ENCODE results near the gene LDLRAD4.

DNA sequence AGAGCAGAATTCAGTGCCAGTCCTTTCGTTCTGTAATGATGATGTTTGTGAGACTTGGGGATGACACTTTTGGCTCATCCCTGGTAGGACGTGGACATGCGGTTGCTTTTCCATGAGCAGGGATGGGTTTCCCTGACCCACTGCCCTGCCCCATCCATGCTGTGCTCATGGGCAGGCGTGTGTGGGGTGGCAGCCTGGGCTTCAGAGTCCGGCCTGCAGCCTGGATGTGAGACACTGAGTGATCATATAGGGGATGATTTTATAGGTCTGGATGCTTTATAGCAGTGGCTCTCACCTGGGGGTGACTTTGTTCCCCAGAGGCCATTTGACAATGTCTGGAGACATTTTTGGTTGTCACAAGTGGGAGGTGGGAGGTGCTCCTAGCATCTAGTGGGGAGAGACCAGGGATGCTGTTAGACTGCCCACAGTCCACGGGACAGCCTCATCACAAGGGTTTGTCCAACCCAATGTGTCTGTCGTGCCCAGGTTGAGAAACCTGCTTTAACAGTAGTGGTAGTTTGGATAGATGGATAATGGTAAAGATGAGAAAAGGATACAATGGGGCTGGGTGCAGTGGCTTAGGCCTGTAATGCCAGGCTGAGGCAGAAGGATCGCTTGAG is 38.9 kb downstream of the LDLRAD4 start:
- TF ChIP-seq, protein P1, sequence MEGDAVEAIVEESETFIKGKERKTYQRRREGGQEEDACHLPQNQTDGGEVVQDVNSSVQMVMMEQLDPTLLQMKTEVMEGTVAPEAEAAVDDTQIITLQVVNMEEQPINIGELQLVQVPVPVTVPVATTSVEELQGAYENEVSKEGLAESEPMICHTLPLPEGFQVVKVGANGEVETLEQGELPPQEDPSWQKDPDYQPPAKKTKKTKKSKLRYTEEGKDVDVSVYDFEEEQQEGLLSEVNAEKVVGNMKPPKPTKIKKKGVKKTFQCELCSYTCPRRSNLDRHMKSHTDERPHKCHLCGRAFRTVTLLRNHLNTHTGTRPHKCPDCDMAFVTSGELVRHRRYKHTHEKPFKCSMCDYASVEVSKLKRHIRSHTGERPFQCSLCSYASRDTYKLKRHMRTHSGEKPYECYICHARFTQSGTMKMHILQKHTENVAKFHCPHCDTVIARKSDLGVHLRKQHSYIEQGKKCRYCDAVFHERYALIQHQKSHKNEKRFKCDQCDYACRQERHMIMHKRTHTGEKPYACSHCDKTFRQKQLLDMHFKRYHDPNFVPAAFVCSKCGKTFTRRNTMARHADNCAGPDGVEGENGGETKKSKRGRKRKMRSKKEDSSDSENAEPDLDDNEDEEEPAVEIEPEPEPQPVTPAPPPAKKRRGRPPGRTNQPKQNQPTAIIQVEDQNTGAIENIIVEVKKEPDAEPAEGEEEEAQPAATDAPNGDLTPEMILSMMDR (IDR thresholded peaks at IDR 0.05; ENCODE audit: insufficient read depth, low read length, poor library complexity, severe bottlenecking): no peak
- no peak for TF ChIP-seq EZH2phosphoT487 (conservative IDR thresholded peaks at IDR 0.05; ENCODE audit: low read length)

All from SU-DHL-6 (cell line).